K562 (cell line): ENCODE measurements around the gene MAGIX. TPM values are rescaled to one million over a fixed set of nuclear protein-coding genes. Genes with fewer than 3 reads are reported as not detected.

Experiments used
- CCAR2 ChIP-seq: fragments of 200-400 bp; formaldehyde crosslinking; IDR thresholded peaks from 2 replicates; pipeline ENCODE4 v1.6.1; 2017; ENCODE audit warnings: mild to moderate bottlenecking, low read depth, low read length
- MCM3 ChIP-seq: fragments of 450-650 bp; IDR thresholded peaks from 2 replicates; pipeline ENCODE4 v1.6.1; 2016
- PYGO2 ChIP-seq: fragments of 450-650 bp; IDR thresholded peaks from 2 replicates; pipeline ENCODE4 v1.6.1; 2016; ENCODE audit warnings: mild to moderate bottlenecking, missing genetic modification characterization, moderate library complexity, missing compliant biosample characterization
- SMAD2 ChIP-seq: fragments of 150-350 bp; IDR thresholded peaks from 2 replicates; pipeline ENCODE4 v1.6.1; 2014; ENCODE audit warnings: low read depth, mild to moderate bottlenecking, low read length
- polyA plus RNA-seq, 8 experiments: library from polyadenylated mRNA; depleted of rRNA in 4 of 8; stranded (reverse) in 5 of 8; unstranded in 3 of 8; fragments of >200 nt; fragmentation: Nextera tagmentation in 2 of 8; fragmentation: Illumina TruSeq in 1 of 8; extraction: Ambion mirVana in 2 of 8; extraction: Trizol in 1 of 8; gene quantifications; 2 replicates each; pipeline versions ENCODE4 v1.2.1 to v1.2.3, GENCODE V29; 2011 to 2014; ENCODE audit warnings: inconsistent platforms in 1 of 8, missing spikeins in 1 of 8
- total RNA-seq, 7 experiments: library from RNA; depleted of rRNA in 6 of 7; stranded (reverse); fragments of >200 nt in 6 of 7; fragmentation: Illumina TruSeq in 2 of 7; extraction: Trizol in 2 of 7; gene quantifications; 2 replicates each; pipeline versions ENCODE4 v1.2.1 to v1.2.3, GENCODE V29; 2011 to 2021; ENCODE audit warnings: low replicate concordance in 1 of 7
- TF ChIP-seq, protein P1 (sequence below), 2 experiments: fragments of 450-650 bp; formaldehyde crosslinking in 1 of 2; IDR thresholded peaks; 2 replicates each; pipeline versions ENCODE4 v1.4.0 to v1.6.1; 2014 to 2020; ENCODE audit warnings: mild to moderate bottlenecking in 2 of 2, borderline replicate concordance in 1 of 2, low read depth in 1 of 2
- TF ChIP-seq, protein P2 (sequence below): fragments of 450-650 bp; conservative IDR thresholded peaks from 2 replicates; pipeline ENCODE4 v1.6.1; 2016; ENCODE audit warnings: missing genetic modification characterization, low read depth, mild to moderate bottlenecking, missing compliant biosample characterization, moderate library complexity
- TF ChIP-seq, protein P3 (sequence below): sonication (generic); formaldehyde crosslinking; IDR thresholded peaks from 2 replicates; pipeline ENCODE4 v1.8.1; 2023; ENCODE audit warnings: mild to moderate bottlenecking, missing genetic modification reagents, moderate library complexity
- TF ChIP-seq, protein P4 (sequence below): fragments of 250-450 bp; sonication (Bioruptor Pico); IDR thresholded peaks from 2 replicates; pipeline ENCODE4 v1.8.0; 2021; ENCODE audit warnings: moderate library complexity, mild to moderate bottlenecking, inconsistent platforms
- TF ChIP-seq, protein P5 (sequence below): fragments of 250-450 bp; sonication (Bioruptor Pico); IDR thresholded peaks from 2 replicates; pipeline ENCODE4 v1.5.0; 2020; ENCODE audit warnings: mild to moderate bottlenecking

MAGIX gene
- total and polyA plus RNA-seq, 9 of the 15 experiments (the other 6 are each of a cell fraction or from before 2014, with no cell fraction given), result 0.08 to 3.5 (median 0.47) TPM

DNA sequence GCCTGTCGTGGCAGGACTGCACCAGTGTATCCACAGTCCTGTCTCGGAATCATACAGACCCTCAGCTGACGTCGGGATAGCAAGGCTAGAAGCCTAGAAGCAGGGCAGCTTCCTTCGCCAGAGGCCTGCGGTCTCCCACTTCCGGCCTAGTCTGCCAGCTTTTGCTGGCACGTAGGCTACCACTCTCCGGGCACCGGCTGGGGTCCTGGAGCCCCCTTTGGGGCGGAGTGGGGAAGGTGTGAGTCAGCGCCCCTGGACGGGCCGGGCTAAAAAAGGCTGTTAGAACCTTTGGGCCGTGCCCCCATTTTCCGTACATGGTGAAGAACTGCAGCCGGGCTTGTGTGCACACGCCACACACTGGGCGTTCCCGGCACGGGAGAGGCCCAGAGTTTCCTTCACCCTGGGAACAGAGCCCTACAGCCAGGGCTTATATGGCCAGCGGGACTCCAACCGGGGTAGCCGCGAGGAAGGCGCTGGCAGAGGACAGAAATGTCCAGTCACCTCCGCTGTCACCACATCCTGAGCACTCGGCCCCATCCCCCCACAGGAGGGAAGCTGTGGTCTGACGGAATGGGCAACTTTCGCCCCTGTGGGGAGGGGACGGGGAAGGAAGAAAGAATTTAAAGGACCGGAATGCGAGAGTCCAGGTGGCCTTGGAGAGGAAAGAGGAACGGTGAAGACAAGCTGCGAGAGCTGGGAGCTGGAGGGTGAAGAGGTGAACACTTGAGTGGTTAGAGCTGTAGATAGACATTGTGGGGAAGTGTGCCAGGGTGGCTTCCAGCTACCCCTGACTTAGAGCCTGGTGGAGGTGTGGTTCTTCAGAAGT lies 4.6 kb downstream of the MAGIX start (continued):
- TF ChIP-seq, protein P1, sequence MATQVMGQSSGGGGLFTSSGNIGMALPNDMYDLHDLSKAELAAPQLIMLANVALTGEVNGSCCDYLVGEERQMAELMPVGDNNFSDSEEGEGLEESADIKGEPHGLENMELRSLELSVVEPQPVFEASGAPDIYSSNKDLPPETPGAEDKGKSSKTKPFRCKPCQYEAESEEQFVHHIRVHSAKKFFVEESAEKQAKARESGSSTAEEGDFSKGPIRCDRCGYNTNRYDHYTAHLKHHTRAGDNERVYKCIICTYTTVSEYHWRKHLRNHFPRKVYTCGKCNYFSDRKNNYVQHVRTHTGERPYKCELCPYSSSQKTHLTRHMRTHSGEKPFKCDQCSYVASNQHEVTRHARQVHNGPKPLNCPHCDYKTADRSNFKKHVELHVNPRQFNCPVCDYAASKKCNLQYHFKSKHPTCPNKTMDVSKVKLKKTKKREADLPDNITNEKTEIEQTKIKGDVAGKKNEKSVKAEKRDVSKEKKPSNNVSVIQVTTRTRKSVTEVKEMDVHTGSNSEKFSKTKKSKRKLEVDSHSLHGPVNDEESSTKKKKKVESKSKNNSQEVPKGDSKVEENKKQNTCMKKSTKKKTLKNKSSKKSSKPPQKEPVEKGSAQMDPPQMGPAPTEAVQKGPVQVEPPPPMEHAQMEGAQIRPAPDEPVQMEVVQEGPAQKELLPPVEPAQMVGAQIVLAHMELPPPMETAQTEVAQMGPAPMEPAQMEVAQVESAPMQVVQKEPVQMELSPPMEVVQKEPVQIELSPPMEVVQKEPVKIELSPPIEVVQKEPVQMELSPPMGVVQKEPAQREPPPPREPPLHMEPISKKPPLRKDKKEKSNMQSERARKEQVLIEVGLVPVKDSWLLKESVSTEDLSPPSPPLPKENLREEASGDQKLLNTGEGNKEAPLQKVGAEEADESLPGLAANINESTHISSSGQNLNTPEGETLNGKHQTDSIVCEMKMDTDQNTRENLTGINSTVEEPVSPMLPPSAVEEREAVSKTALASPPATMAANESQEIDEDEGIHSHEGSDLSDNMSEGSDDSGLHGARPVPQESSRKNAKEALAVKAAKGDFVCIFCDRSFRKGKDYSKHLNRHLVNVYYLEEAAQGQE (IDR thresholded peaks at IDR 0.05; ENCODE audit: borderline replicate concordance), result no peak
- TF ChIP-seq, protein P1 (CRISPR knock-in tag; IDR thresholded peaks at IDR 0.05; ENCODE audit: low read depth), result no peak
- TF ChIP-seq, protein P2, sequence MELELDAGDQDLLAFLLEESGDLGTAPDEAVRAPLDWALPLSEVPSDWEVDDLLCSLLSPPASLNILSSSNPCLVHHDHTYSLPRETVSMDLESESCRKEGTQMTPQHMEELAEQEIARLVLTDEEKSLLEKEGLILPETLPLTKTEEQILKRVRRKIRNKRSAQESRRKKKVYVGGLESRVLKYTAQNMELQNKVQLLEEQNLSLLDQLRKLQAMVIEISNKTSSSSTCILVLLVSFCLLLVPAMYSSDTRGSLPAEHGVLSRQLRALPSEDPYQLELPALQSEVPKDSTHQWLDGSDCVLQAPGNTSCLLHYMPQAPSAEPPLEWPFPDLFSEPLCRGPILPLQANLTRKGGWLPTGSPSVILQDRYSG (tag), result no peak
- TF ChIP-seq, protein P3, sequence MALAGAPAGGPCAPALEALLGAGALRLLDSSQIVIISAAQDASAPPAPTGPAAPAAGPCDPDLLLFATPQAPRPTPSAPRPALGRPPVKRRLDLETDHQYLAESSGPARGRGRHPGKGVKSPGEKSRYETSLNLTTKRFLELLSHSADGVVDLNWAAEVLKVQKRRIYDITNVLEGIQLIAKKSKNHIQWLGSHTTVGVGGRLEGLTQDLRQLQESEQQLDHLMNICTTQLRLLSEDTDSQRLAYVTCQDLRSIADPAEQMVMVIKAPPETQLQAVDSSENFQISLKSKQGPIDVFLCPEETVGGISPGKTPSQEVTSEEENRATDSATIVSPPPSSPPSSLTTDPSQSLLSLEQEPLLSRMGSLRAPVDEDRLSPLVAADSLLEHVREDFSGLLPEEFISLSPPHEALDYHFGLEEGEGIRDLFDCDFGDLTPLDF (CRISPR knock-in tag), result no peak
- TF ChIP-seq, protein P4, sequence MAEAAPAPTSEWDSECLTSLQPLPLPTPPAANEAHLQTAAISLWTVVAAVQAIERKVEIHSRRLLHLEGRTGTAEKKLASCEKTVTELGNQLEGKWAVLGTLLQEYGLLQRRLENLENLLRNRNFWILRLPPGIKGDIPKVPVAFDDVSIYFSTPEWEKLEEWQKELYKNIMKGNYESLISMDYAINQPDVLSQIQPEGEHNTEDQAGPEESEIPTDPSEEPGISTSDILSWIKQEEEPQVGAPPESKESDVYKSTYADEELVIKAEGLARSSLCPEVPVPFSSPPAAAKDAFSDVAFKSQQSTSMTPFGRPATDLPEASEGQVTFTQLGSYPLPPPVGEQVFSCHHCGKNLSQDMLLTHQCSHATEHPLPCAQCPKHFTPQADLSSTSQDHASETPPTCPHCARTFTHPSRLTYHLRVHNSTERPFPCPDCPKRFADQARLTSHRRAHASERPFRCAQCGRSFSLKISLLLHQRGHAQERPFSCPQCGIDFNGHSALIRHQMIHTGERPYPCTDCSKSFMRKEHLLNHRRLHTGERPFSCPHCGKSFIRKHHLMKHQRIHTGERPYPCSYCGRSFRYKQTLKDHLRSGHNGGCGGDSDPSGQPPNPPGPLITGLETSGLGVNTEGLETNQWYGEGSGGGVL (CRISPR knock-in tag), result no peak
- TF ChIP-seq MCM3 (no peak), CCAR2 (no peak), SMAD2 (no peak), PYGO2 (tag) (no peak)
- TF ChIP-seq, protein P5, sequence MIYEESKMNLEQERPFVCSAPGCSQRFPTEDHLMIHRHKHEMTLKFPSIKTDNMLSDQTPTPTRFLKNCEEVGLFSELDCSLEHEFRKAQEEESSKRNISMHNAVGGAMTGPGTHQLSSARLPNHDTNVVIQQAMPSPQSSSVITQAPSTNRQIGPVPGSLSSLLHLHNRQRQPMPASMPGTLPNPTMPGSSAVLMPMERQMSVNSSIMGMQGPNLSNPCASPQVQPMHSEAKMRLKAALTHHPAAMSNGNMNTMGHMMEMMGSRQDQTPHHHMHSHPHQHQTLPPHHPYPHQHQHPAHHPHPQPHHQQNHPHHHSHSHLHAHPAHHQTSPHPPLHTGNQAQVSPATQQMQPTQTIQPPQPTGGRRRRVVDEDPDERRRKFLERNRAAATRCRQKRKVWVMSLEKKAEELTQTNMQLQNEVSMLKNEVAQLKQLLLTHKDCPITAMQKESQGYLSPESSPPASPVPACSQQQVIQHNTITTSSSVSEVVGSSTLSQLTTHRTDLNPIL (CRISPR knock-in tag), result peak; percentile 19; the same call in 1 of the 2 replicates
